Measurements from ENCODE around the gene YY1.

YY1 gene

DNA sequence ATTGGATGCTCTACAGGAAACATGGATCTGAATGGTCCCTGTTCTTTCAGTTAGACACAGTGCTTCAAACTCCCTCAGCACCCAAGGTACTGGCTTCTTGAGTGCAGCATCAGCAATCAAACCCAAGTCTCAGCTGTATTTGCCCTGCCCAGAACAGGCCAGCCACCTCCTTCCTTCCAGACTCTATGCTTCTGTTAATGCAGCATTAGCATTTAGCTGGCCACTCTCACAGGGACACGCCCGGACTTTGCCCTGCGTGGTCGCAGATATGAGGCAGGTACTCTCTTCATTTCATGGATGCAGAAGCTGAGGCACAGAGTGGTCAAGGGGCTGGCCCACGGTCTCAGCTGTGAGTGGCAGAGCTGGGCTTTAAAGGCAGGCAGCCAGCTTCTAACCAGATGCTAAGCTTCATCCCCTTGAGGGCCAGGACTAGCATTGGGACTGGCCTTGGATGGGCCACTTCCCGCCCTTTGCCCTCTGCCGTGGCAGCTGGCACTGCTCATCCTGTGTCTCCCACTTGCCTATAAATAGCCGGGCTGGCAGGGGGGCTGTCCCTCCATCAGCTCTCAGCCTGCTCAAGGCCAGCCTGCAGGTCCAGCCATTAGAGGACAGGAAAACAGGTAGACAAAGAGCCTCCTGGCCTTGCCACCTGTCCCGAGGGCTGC is 82.7 kb downstream of the YY1 start:
- in situ Hi-C loops (cut with MboI; ENCODE audit: low sequenced_read_pairs) = no loop called here
- Histone ChIP-seq H3K4me3 (no peak overlapping the region), H3K9me3 (no peaks in the 10 kb centered on the region), H3K4me1 (peaks cover 7% of the 10 kb centered on the region), H3K27me3 (ENCODE audit: low read depth) (no peaks in the 10 kb centered on the region), H3K36me3 (replicated peaks) (no peaks in the 10 kb centered on the region)
- DNase-seq (ENCODE audit: low spot score in 2 of 2) = no peak

DNA sequence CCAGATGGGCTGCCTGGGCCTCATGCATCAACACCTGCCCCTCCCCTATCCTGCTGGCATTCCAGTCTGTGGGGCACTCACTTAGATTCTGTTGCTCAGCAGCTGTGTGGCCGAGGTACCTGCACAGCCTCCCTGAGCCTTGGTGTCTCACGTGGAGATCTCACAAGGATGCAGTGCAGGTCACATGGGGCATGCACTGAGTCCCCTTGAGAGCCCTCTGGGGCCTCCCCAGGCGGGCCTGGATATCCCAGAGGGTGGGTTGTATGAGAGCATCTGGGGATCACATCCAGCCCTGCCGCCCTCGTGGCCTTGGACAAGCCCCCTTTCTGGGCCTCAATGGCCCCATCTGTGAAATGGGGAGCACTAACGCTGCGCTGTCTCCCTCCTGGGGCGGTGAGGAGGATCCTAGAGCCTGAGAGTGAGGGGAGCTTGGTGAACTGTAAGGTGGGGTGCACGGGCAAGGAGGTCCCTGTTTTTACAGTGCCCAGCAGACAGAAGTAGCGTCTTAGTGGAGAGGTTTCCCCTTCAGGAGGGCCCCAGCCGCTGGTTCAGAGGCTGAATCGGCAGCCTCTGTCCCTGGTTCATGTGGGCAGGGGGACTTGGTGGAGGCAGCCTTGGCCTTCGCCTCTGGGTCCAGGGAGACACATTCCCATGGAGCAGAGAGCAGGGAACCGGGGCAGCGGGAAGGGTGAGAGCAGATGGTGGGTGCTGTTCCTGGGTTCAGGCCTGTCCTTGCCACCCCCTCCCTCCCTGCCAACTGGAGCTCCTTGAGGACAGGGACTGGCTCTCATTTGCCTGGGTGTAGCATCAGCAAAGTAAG is 83.4 kb downstream of the YY1 start:
- no peaks in the 10 kb centered on the region for H3K36me3 ChIP-seq (replicated peaks)

DNA sequence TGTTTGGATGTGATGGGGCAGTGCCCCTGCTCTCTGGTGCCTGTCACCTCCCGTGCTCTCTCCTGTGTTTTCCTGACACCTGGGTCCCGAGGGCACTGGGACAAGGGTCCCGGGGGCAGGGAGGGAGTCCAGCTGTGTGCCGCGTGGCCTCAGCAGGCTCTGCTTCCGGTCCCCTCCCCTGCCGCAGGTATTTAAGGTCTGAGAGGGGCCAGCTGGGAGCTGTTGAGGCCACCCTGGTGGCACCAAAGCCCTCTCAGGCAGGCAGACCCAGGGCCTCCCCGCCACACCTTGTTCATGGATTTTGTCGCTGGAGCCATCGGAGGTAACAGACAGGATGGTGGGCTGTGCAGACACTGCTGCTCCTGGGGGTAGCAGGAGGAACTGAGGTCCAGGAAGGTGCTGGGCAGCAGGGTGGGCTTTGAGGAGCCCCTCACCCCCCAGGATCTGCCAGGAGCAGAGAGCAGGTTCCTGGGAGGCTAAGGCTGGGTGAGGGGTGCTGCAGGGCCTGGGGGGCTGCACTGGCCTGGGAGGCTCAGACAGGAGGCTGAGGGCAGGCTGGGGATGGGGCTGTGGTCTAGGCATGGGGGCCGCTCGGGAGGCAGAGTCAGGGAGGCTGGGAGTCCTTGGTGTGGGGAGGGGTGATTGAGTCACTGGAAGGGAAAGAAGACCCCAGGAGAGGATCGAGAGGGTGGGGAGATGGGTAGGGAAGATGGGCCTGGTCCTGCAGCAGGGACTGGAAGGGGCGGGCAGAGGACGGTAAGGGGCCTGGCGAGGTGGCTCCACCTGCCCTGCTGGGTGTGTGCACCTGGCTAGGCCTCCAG is 84.4 kb downstream of the YY1 start, which contains the start of gene SLC25A47:
SLC25A47 (plus strand) TSS at position 219 of the 821 bp plus-strand sequence; CDS start at position 295, 76 bp downstream.
- Histone ChIP-seq H3K4me3 (no peak within 1 kb of the TSS), H3K36me3 (replicated peaks) (no peaks in the 10 kb centered on the region), H3K4me1 (peaks cover 1% of the 10 kb centered on the region; the same call in 1 of the 2 replicates), H3K9me3 (no peaks in the 10 kb centered on the region), H3K27me3 (ENCODE audit: low read depth) (no peaks in the 10 kb centered on the region)
- DNase-seq (ENCODE audit: low spot score in 2 of 2) = no peak
- in situ Hi-C loops (cut with MboI; ENCODE audit: low sequenced_read_pairs) = no loop called here

More for the DNA sequence above, 83.4 kb downstream of the YY1 start:
- DNase-seq (ENCODE audit: low spot score in 2 of 2) = no peak
- Histone ChIP-seq H3K27me3 (ENCODE audit: low read depth) (no peaks in the 10 kb centered on the region), H3K9me3 (no peaks in the 10 kb centered on the region), H3K4me3 (no peak overlapping the region), H3K4me1 (peaks cover 7% of the 10 kb centered on the region)
- in situ Hi-C loops (cut with MboI; ENCODE audit: low sequenced_read_pairs) = no loop called here

DNA sequence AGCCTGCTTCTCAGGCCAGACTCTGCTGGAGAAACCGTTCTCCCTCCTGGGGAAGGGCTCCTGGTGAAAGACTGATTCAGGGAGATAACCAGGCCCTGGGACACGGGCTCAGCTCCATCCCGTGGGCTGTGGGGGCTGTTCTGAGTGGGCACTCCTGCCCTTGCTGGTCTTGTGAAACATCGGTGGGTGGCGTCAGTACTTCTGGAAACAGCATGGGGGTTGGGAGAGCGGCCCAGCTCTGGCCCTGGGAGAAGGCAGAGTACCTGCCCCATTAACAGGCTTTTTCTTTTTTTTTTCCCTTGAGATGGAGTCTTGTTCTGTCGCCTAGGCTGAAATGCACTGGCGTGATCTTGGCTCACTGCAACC is 85.0 kb downstream of the YY1 start:
- H3K9me3 ChIP-seq = no peaks in the 10 kb centered on the region
- DNase-seq (ENCODE audit: low spot score in 2 of 2) = no peak
- no peaks in the 10 kb centered on the region for H3K27me3 ChIP-seq (ENCODE audit: low read depth)
- in situ Hi-C loops (cut with MboI; ENCODE audit: low sequenced_read_pairs) = no loop called here
- H3K4me1 ChIP-seq = no peaks in the 10 kb centered on the region
- no peaks in the 10 kb centered on the region for H3K36me3 ChIP-seq (replicated peaks)
- H3K4me3 ChIP-seq = no peak overlapping the region

DNA sequence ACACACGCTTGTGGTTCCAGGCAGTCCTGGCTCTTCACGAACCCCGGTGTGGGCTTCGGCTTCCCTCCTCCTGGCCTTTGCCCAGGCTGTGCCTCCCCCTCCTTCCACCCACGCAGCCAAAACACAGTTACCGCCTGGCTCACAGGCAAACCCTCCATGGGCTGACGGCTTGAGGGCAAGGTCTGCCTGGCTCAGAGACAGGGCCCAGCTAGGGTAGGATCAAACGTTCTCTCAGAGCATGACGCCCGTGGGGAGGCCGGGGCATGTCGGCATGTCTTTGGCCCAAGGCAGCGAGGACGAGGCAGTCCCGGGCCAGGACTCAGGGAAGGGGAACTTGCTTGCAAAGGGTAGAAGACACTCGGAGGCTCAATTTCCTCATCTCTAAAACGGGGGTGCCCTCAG is 86.3 kb downstream of the YY1 start:
- in situ Hi-C loops (cut with MboI; ENCODE audit: low sequenced_read_pairs) = no loop called here
- DNase-seq (ENCODE audit: low spot score in 2 of 2) = no peak
- Histone ChIP-seq H3K4me3 (no peak overlapping the region), H3K9me3 (no peaks in the 10 kb centered on the region), H3K36me3 (replicated peaks) (no peaks in the 10 kb centered on the region), H3K27me3 (ENCODE audit: low read depth) (no peaks in the 10 kb centered on the region), H3K4me1 (no peaks in the 10 kb centered on the region)

DNA sequence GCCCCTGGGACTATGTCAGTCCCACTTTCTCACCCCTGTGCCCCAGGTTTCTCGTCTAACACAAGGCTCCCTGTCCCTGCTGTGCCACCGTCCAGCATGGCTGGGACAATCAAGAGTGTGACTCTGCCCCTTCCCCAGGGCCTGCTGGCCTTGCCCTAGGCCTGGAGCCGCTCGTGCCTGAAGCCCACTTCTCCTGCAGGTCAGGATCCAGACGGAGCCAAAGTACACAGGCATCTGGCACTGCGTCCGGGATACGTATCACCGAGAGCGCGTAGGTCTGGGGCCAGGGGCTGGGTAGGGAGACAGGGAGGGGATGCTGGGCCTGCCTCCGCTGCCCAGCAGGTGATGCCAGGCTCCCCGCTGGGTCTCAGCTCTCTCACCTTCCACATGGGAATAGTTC is 87.0 kb downstream of the YY1 start:
- in situ Hi-C loops (cut with MboI; ENCODE audit: low sequenced_read_pairs) = no loop called here
- Histone ChIP-seq H3K27me3 (ENCODE audit: low read depth) (no peaks in the 10 kb centered on the region), H3K4me3 (no peak overlapping the region), H3K36me3 (replicated peaks) (no peaks in the 10 kb centered on the region), H3K4me1 (no peaks in the 10 kb centered on the region), H3K9me3 (no peaks in the 10 kb centered on the region)
- DNase-seq (ENCODE audit: low spot score in 2 of 2) = no peak

DNA sequence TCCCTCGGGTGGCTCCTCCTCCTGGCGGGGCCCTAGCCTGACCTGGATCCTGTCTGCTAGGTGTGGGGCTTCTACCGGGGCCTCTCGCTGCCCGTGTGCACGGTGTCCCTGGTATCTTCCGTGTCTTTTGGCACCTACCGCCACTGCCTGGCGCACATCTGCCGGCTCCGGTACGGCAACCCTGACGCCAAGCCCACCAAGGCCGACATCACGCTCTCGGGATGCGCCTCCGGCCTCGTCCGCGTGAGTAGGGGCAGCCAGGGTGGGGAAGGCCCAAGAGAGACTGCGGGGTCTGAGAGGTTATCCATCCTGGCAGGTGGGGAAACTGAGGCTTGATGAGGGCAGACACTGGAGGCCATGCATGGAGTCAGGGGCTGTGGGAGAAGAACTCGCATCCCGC is 88.2 kb downstream of the YY1 start:
- H3K4me1 ChIP-seq = no peaks in the 10 kb centered on the region
- no peak for DNase-seq (ENCODE audit: low spot score in 2 of 2)
- no peaks in the 10 kb centered on the region for H3K9me3 ChIP-seq
- H3K4me3 ChIP-seq = no peak overlapping the region
- no peaks in the 10 kb centered on the region for H3K27me3 ChIP-seq (ENCODE audit: low read depth)
- in situ Hi-C loops (cut with MboI; ENCODE audit: low sequenced_read_pairs) = no loop called here
- H3K36me3 ChIP-seq (replicated peaks) = no peaks in the 10 kb centered on the region

DNA sequence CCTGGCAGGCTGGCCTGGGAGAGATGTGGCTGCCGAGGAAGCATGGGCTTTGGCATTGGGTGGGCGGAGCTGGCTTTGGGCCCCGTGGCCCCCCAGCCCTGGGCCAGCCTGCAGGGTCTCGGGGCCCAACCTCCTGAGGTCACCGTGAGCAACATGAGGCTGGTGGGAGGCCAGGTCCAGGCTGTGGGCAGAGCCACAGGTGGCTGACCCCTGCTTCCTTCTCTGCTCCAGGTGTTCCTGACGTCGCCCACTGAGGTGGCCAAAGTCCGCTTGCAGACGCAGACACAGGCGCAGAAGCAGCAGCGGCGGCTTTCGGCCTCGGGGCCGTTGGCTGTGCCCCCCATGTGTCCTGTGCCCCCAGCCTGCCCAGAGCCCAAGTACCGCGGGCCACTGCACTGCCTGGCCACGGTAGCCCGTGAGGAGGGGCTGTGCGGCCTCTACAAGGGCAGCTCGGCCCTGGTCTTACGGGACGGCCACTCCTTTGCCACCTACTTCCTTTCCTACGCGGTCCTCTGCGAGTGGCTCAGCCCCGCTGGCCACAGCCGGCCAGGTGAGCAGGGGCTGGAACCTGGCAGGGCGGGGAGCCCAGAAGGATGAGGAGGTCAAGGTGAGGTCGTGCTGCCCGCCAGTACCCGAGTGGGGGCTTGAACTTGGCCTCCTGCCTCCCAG is 89.7 kb downstream of the YY1 start:
- Histone ChIP-seq H3K9me3 (no peaks in the 10 kb centered on the region), H3K4me1 (no peaks in the 10 kb centered on the region), H3K36me3 (replicated peaks) (peaks cover 3% of the 10 kb centered on the region; the same call in 1 of the 2 replicates), H3K27me3 (ENCODE audit: low read depth) (no peaks in the 10 kb centered on the region), H3K4me3 (no peak overlapping the region)
- in situ Hi-C loops (cut with MboI; ENCODE audit: low sequenced_read_pairs) = no loop called here
- DNase-seq (ENCODE audit: low spot score in 2 of 2) = no peak

DNA sequence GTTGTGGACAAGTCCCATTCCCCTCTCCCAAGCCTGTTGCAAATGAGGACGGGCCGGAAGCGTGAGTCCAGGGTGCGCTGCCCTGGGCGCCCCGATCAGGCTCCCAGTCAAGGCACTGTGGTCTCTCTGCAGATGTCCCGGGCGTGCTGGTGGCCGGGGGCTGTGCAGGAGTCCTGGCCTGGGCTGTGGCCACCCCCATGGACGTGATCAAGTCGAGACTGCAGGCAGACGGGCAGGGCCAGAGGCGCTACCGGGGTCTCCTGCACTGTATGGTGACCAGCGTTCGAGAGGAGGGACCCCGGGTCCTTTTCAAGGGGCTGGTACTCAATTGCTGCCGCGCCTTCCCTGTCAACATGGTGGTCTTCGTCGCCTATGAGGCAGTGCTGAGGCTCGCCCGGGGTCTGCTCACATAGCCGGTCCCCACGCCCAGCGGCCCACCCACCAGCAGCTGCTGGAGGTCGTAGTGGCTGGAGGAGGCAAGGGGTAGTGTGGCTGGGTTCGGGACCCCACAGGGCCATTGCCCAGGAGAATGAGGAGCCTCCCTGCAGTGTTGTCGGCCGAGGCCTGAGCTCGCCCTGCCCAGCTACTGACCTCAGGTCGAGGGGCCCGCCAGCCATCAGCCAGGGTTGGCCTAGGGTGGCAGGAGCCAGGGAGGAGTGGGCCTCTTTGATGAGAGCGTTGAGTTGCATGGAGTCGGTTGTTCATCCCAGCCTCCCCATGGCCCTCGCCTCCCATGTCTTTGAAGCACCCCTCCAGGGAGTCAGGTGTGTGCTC is 90.5 kb downstream of the YY1 start:
- Histone ChIP-seq H3K9me3 (no peaks in the 10 kb centered on the region), H3K36me3 (replicated peaks) (peaks cover 6% of the 10 kb centered on the region), H3K4me3 (no peak overlapping the region), H3K27me3 (ENCODE audit: low read depth) (no peaks in the 10 kb centered on the region), H3K4me1 (no peaks in the 10 kb centered on the region)
- in situ Hi-C loops (cut with MboI; ENCODE audit: low sequenced_read_pairs) = no loop called here
- no peak for DNase-seq (ENCODE audit: low spot score in 2 of 2)

DNA sequence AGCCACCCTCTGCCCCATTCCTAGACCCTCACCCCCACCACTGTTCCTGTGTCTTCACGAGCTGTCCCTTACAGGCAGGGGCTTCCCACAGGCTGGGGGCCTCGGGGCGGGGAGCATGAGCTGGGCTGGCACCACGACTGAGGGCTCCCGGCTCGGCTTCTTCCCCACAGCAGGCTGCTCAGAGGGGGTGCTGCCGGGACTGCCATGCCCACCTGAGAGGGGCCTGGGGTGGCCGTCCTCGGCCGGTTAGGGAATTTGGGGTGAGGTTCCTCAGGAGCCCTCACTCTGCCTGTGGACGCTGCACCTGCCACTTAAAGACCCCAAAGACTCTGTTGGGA is 91.0 kb downstream of the YY1 start:
- no peak for DNase-seq (ENCODE audit: low spot score in 2 of 2)
- Histone ChIP-seq H3K9me3 (no peaks in the 10 kb centered on the region), H3K4me3 (no peak overlapping the region), H3K36me3 (replicated peaks) (peaks cover 9% of the 10 kb centered on the region), H3K27me3 (ENCODE audit: low read depth) (no peaks in the 10 kb centered on the region), H3K4me1 (no peaks in the 10 kb centered on the region)
- in situ Hi-C loops (cut with MboI; ENCODE audit: low sequenced_read_pairs) = no loop called here

DNA sequence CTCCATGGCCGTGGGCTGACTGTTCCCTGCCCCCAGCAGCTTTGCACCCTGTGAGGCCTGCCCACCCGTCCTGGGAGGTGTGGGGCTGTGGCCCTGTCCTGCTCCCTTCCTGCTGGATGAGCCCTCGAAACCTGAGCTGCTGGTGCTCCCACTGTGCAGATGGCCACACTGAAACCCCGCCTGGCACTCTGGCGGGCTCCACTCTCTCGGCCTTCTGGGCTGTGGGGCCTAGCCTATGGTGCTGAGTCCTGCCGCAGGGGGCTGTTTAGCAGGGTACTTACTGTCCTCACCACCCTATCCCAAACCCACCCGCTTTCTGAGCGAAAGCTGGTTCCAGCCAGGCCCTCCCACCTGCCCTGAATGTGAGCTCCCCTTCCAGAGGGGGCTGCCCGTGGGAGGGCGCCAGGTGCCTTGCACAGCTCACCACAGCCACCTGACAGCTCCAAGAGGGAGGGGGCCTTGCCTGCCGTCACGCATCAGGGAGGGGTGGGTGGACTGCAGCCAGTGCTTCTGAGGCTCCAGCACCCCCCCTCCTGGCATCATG is 91.5 kb downstream of the YY1 start:
- Histone ChIP-seq H3K4me3 (no peak overlapping the region), H3K36me3 (replicated peaks) (peaks cover 9% of the 10 kb centered on the region), H3K4me1 (no peaks in the 10 kb centered on the region), H3K27me3 (ENCODE audit: low read depth) (no peaks in the 10 kb centered on the region), H3K9me3 (no peaks in the 10 kb centered on the region)
- no peak for DNase-seq (ENCODE audit: low spot score in 2 of 2)
- in situ Hi-C loops (cut with MboI; ENCODE audit: low sequenced_read_pairs) = no loop called here

DNA sequence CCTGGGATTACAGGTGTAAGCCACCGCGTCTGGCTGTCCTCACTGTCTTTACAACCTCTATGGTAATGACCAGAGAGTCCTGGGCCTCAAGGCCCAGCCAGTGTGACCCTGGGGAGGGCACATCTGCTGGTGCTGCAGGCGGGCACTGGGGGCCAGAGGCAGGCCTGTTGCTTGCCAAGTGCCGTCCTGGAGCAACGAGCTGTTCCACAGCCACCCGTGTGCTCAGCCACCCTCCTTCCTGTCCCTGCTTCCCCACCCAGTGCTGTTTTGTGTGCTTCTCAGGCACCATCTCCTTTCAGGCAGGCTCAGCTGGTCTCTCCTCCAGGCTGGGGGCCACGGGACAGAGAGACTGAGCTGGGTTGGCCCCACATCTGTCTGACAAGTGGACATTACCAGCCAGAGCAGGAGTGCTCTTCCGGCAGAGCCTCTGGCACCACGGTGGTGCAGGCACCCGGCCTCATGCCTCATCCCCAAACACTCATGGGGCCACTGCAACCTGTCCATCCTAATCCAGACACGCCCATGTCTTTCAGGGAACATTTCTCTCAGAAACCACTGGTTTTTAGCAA is 93.2 kb downstream of the YY1 start:
- no peaks in the 10 kb centered on the region for H3K9me3 ChIP-seq
- H3K4me1 ChIP-seq = no peaks in the 10 kb centered on the region
- DNase-seq (ENCODE audit: low spot score in 2 of 2) = no peak
- in situ Hi-C loops (cut with MboI; ENCODE audit: low sequenced_read_pairs) = no loop called here
- H3K27me3 ChIP-seq (ENCODE audit: low read depth) = no peaks in the 10 kb centered on the region
- H3K36me3 ChIP-seq (replicated peaks) = peaks cover 18% of the 10 kb centered on the region
- no peak overlapping the region for H3K4me3 ChIP-seq
